ENCODE data around the gene CHGA.

The CHGA gene

GRCh38 chr14:92943855-92944570, 21.1 kb downstream of the CHGA start:
- no peak for DNase-seq (ENCODE audit: low read depth, low spot score)

GRCh38 chr14:92944976-92945375, 22.0 kb downstream of the CHGA start:
- DNase-seq (ENCODE audit: low read depth, low spot score): no peak

- DNase-seq (ENCODE audit: low read depth, low spot score): no peak
These were observed 22.6 kb downstream of the CHGA start for GRCh38 chr14:92945544-92945943.

- DNase-seq (ENCODE audit: low read depth, low spot score): peak; percentile 76
These were observed 23.3 kb downstream of the CHGA start for GRCh38 chr14:92945959-92946846.

- no peak for DNase-seq (ENCODE audit: low read depth, low spot score)
These were observed 24.0 kb downstream of the CHGA start for GRCh38 chr14:92946847-92947545.

GRCh38 chr14:92948647-92949046, 25.7 kb downstream of the CHGA start:
- DNase-seq (ENCODE audit: low read depth, low spot score): no peak

GRCh38 chr14:92949496-92950192, 26.7 kb downstream of the CHGA start:
- no peak for DNase-seq (ENCODE audit: low read depth, low spot score)

GRCh38 chr14:92950193-92950540, 27.2 kb downstream of the CHGA start:
- DNase-seq (ENCODE audit: low read depth, low spot score): no peak

- no peak for DNase-seq (ENCODE audit: low read depth, low spot score)
These were observed 27.8 kb downstream of the CHGA start for GRCh38 chr14:92950773-92951172.

GRCh38 chr14:92951261-92951660, 28.3 kb downstream of the CHGA start:
- DNase-seq (ENCODE audit: low read depth, low spot score): no peak

GRCh38 chr14:92951912-92952471, 29.0 kb downstream of the CHGA start:
- DNase-seq (ENCODE audit: low read depth, low spot score): peak; percentile 85

GRCh38 chr14:92952481-92953298, 29.7 kb downstream of the CHGA start:
- DNase-seq (ENCODE audit: low read depth, low spot score): no peak

GRCh38 chr14:92953526-92953925, 30.6 kb downstream of the CHGA start:
- no peak for DNase-seq (ENCODE audit: low read depth, low spot score)

- DNase-seq (ENCODE audit: low read depth, low spot score): no peak
These were observed 32.0 kb downstream of the CHGA start for GRCh38 chr14:92954933-92955332.

GRCh38 chr14:92955381-92955780, 32.4 kb downstream of the CHGA start:
- no peak for DNase-seq (ENCODE audit: low read depth, low spot score)

GRCh38 chr14:92956961-92957360, 34.0 kb downstream of the CHGA start:
- no peak for DNase-seq (ENCODE audit: low read depth, low spot score)

GRCh38 chr14:92958373-92959188, 35.6 kb downstream of the CHGA start:
- DNase-seq (ENCODE audit: low read depth, low spot score): no peak

GRCh38 chr14:92959189-92959531, 36.2 kb downstream of the CHGA start:
- peak; percentile 17 for DNase-seq (ENCODE audit: low read depth, low spot score)

GRCh38 chr14:92959761-92960680, 37.1 kb downstream of the CHGA start:
- no peak for DNase-seq (ENCODE audit: low read depth, low spot score)
